Gastroesophageal sphincter (tissue), 3 donors: ENCODE data around the gene ANXA2.

Source experiments
- CTCF ChIP-seq, 4 experiments: fragments of 200-600 bp in 2 of 4; fragments of 450-650 bp in 2 of 4; sonication (generic) in 1 of 4; IDR thresholded peaks; one replicate each; pipeline ENCODE4 v1.5.1; 2017 to 2019; ENCODE audit warnings: antibody characterized with exemption in 4 of 4, mild to moderate bottlenecking in 2 of 4, moderate library complexity in 2 of 4
- POLR2AphosphoS5 ChIP-seq: sonication (generic); formaldehyde crosslinking; IDR thresholded peaks from one replicate; pipeline ENCODE4 v1.6.1; 2017; ENCODE audit warnings: antibody characterized with exemption

GRCh38 chr15:60405399-60405798 lies 7.6 kb upstream of the ANXA2 start:
- TF ChIP-seq POLR2AphosphoS5 (no peak), CTCF (IDR thresholded peaks at IDR 0.05) (no peak)
